ENCODE measurements around the gene PF4V1. TPM values are rescaled to one million over a fixed set of nuclear protein-coding genes. Genes with fewer than 3 reads are reported as not detected.
A peak's percentile ranks its signal among the peaks of the same experiment; 100 is the strongest.

Gene PF4V1
- total and polyA plus RNA-seq, 4 donors: 0.89 to 4.2 (median 1.3) TPM; not detected in 1

- DNase-seq (ENCODE audit: low read depth in 4 of 6, low spot score in 6 of 6): no peak
- 50% methylated on average over 2 of the region's 4 CpGs for WGBS (ENCODE audit: insufficient coverage)
- peaks cover 3% of the 10 kb centered on the region for H3K27me3 ChIP-seq (ENCODE audit: control insufficient read depth, insufficient read depth, low read length)
- H3K36me3 ChIP-seq (ENCODE audit: control insufficient read depth, insufficient read depth, low read length): no peaks in the 10 kb centered on the region
- H3K4me1 ChIP-seq (ENCODE audit: control insufficient read depth, insufficient read depth, low read length): peaks cover 10% of the 10 kb centered on the region
- H3K9me3 ChIP-seq (ENCODE audit: control insufficient read depth, insufficient read depth, low read length): no peaks in the 10 kb centered on the region
- H3K27ac ChIP-seq (ENCODE audit: low read depth, low read length): no peak overlapping the region
- H3K4me3 ChIP-seq (ENCODE audit: low read depth, low read length): no peak overlapping the region
Measured at GRCh38 chr4:73855406-73855805, 2.3 kb downstream of the PF4V1 start.

- H3K4me1 ChIP-seq (ENCODE audit: control insufficient read depth, insufficient read depth, low read length): peaks cover 10% of the 10 kb centered on the region
- H3K27ac ChIP-seq (ENCODE audit: low read depth, low read length): no peak overlapping the region
- H3K36me3 ChIP-seq (ENCODE audit: control insufficient read depth, insufficient read depth, low read length): no peaks in the 10 kb centered on the region
- H3K4me3 ChIP-seq (ENCODE audit: low read depth, low read length): no peak overlapping the region
- H3K27me3 ChIP-seq (ENCODE audit: control insufficient read depth, insufficient read depth, low read length): peaks cover 3% of the 10 kb centered on the region
- DNase-seq (ENCODE audit: low read depth in 4 of 6, low spot score in 6 of 6): no peak
- no peaks in the 10 kb centered on the region for H3K9me3 ChIP-seq (ENCODE audit: control insufficient read depth, insufficient read depth, low read length)
Measured at GRCh38 chr4:73856518-73856917, 3.4 kb downstream of the PF4V1 start.

- H3K27me3 ChIP-seq (ENCODE audit: control insufficient read depth, insufficient read depth, low read length): no peaks in the 10 kb centered on the region
- H3K36me3 ChIP-seq (ENCODE audit: control insufficient read depth, insufficient read depth, low read length): no peaks in the 10 kb centered on the region
- no peak overlapping the region for H3K4me3 ChIP-seq (ENCODE audit: low read depth, low read length)
- H3K27ac ChIP-seq (ENCODE audit: low read depth, low read length): no peak overlapping the region
- H3K9me3 ChIP-seq (ENCODE audit: control insufficient read depth, insufficient read depth, low read length): no peaks in the 10 kb centered on the region
- DNase-seq (ENCODE audit: low read depth in 4 of 6, low spot score in 6 of 6): no peak
- no peaks in the 10 kb centered on the region for H3K4me1 ChIP-seq (ENCODE audit: control insufficient read depth, insufficient read depth, low read length)
Measured at GRCh38 chr4:73859614-73860088, 6.6 kb downstream of the PF4V1 start.

- WGBS (ENCODE audit: insufficient coverage): no CpG with 5 or more reads among the region's 4 CpGs
- Histone ChIP-seq H3K27ac (ENCODE audit: low read depth, low read length) (no peak overlapping the region), H3K4me3 (ENCODE audit: low read depth, low read length) (no peak overlapping the region), H3K36me3 (ENCODE audit: control insufficient read depth, insufficient read depth, low read length) (no peaks in the 10 kb centered on the region), H3K27me3 (ENCODE audit: control insufficient read depth, insufficient read depth, low read length) (no peaks in the 10 kb centered on the region), H3K4me1 (ENCODE audit: control insufficient read depth, insufficient read depth, low read length) (no peaks in the 10 kb centered on the region), H3K9me3 (ENCODE audit: control insufficient read depth, insufficient read depth, low read length) (no peaks in the 10 kb centered on the region)
- no peak for DNase-seq (ENCODE audit: low read depth in 4 of 6, low spot score in 6 of 6)
Measured at GRCh38 chr4:73860181-73860580, 7.1 kb downstream of the PF4V1 start.

- no peak for DNase-seq (ENCODE audit: low read depth in 4 of 6, low spot score in 6 of 6)
- Histone ChIP-seq H3K9me3 (ENCODE audit: control insufficient read depth, insufficient read depth, low read length) (no peaks in the 10 kb centered on the region), H3K27me3 (ENCODE audit: control insufficient read depth, insufficient read depth, low read length) (no peaks in the 10 kb centered on the region), H3K36me3 (ENCODE audit: control insufficient read depth, insufficient read depth, low read length) (no peaks in the 10 kb centered on the region), H3K4me1 (ENCODE audit: control insufficient read depth, insufficient read depth, low read length) (no peaks in the 10 kb centered on the region), H3K4me3 (ENCODE audit: low read depth, low read length) (no peak overlapping the region), H3K27ac (ENCODE audit: low read depth, low read length) (no peak overlapping the region)
- WGBS (ENCODE audit: insufficient coverage): no CpG with 5 or more reads among the region's 3 CpGs
Measured at GRCh38 chr4:73860917-73861316, 7.8 kb downstream of the PF4V1 start.

GRCh38 chr4:73862322-73862721 is 9.2 kb downstream of the PF4V1 start:
- H3K27ac ChIP-seq (ENCODE audit: low read depth, low read length): no peak overlapping the region
- H3K4me3 ChIP-seq (ENCODE audit: low read depth, low read length): no peak overlapping the region
- no peaks in the 10 kb centered on the region for H3K27me3 ChIP-seq (ENCODE audit: control insufficient read depth, insufficient read depth, low read length)
- DNase-seq (ENCODE audit: low read depth in 4 of 6, low spot score in 6 of 6): no peak
- H3K36me3 ChIP-seq (ENCODE audit: control insufficient read depth, insufficient read depth, low read length): no peaks in the 10 kb centered on the region
- WGBS (ENCODE audit: insufficient coverage): no CpG with 5 or more reads among the region's 1 CpG
- no peaks in the 10 kb centered on the region for H3K4me1 ChIP-seq (ENCODE audit: control insufficient read depth, insufficient read depth, low read length)
- no peaks in the 10 kb centered on the region for H3K9me3 ChIP-seq (ENCODE audit: control insufficient read depth, insufficient read depth, low read length)

- Histone ChIP-seq H3K9me3 (ENCODE audit: control insufficient read depth, insufficient read depth, low read length) (no peaks in the 10 kb centered on the region), H3K27me3 (ENCODE audit: control insufficient read depth, insufficient read depth, low read length) (no peaks in the 10 kb centered on the region), H3K36me3 (ENCODE audit: control insufficient read depth, insufficient read depth, low read length) (no peaks in the 10 kb centered on the region), H3K27ac (ENCODE audit: low read depth, low read length) (no peak overlapping the region), H3K4me1 (ENCODE audit: control insufficient read depth, insufficient read depth, low read length) (peaks cover 6% of the 10 kb centered on the region), H3K4me3 (ENCODE audit: low read depth, low read length) (no peak overlapping the region)
- WGBS (ENCODE audit: insufficient coverage): 75% methylated on average over 1 of the region's 2 CpGs
- DNase-seq (ENCODE audit: low read depth in 4 of 6, low spot score in 6 of 6): peak in 1 of 6 donors; percentile 72
Measured at GRCh38 chr4:73864365-73864764, 11.3 kb downstream of the PF4V1 start.

- Histone ChIP-seq H3K4me3 (ENCODE audit: low read depth, low read length) (no peak overlapping the region), H3K27me3 (ENCODE audit: control insufficient read depth, insufficient read depth, low read length) (no peaks in the 10 kb centered on the region), H3K9me3 (ENCODE audit: control insufficient read depth, insufficient read depth, low read length) (no peaks in the 10 kb centered on the region), H3K4me1 (ENCODE audit: control insufficient read depth, insufficient read depth, low read length) (peaks cover 11% of the 10 kb centered on the region), H3K27ac (ENCODE audit: low read depth, low read length) (no peak overlapping the region), H3K36me3 (ENCODE audit: control insufficient read depth, insufficient read depth, low read length) (no peaks in the 10 kb centered on the region)
- WGBS (ENCODE audit: insufficient coverage): 77% methylated on average over 5 of the region's 8 CpGs
- DNase-seq (ENCODE audit: low read depth in 4 of 6, low spot score in 6 of 6): no peak
Measured at GRCh38 chr4:73864961-73865360, 11.9 kb downstream of the PF4V1 start.

GRCh38 chr4:73865431-73866096 is 12.5 kb downstream of the PF4V1 start:
- H3K4me1 ChIP-seq (ENCODE audit: control insufficient read depth, insufficient read depth, low read length): peaks cover 11% of the 10 kb centered on the region
- H3K27me3 ChIP-seq (ENCODE audit: control insufficient read depth, insufficient read depth, low read length): no peaks in the 10 kb centered on the region
- H3K9me3 ChIP-seq (ENCODE audit: control insufficient read depth, insufficient read depth, low read length): no peaks in the 10 kb centered on the region
- no peak for DNase-seq (ENCODE audit: low read depth in 4 of 6, low spot score in 6 of 6)
- no peak overlapping the region for H3K4me3 ChIP-seq (ENCODE audit: low read depth, low read length)
- 94% methylated on average over 3 of the region's 5 CpGs for WGBS (ENCODE audit: insufficient coverage)
- H3K27ac ChIP-seq (ENCODE audit: low read depth, low read length): no peak overlapping the region
- no peaks in the 10 kb centered on the region for H3K36me3 ChIP-seq (ENCODE audit: control insufficient read depth, insufficient read depth, low read length)

GRCh38 chr4:73866246-73866645 is 13.2 kb downstream of the PF4V1 start:
- Histone ChIP-seq H3K36me3 (ENCODE audit: control insufficient read depth, insufficient read depth, low read length) (no peaks in the 10 kb centered on the region), H3K4me1 (ENCODE audit: control insufficient read depth, insufficient read depth, low read length) (peaks cover 11% of the 10 kb centered on the region), H3K27ac (ENCODE audit: low read depth, low read length) (no peak overlapping the region), H3K4me3 (ENCODE audit: low read depth, low read length) (no peak overlapping the region), H3K27me3 (ENCODE audit: control insufficient read depth, insufficient read depth, low read length) (no peaks in the 10 kb centered on the region), H3K9me3 (ENCODE audit: control insufficient read depth, insufficient read depth, low read length) (no peaks in the 10 kb centered on the region)
- DNase-seq (ENCODE audit: low read depth in 4 of 6, low spot score in 6 of 6): no peak
- no CpG with 5 or more reads among the region's 2 CpGs for WGBS (ENCODE audit: insufficient coverage)

Data from spinal cord (tissue), 10 donors.